A673 (cell line): Measurements from ENCODE around the gene RAB33B.

Experiments
- EZH2 ChIP-seq: fragments of 200-600 bp; sonication (generic); IDR thresholded peaks from 2 replicates; pipeline ENCODE4 v1.6.1; 2017; ENCODE audit warnings: borderline replicate concordance, low read depth, mild to moderate bottlenecking, mixed read lengths, antibody characterized with exemption, low read length; ENCODE audit not compliant: poor library complexity, severe bottlenecking
- TF ChIP-seq, protein P1 (sequence below): fragments of 300-800, 200-600 bp; sonication (generic); conservative IDR thresholded peaks from 2 replicates; pipeline ENCODE4 v1.5.1; 2017; ENCODE audit warnings: low read depth, mild to moderate bottlenecking, antibody characterized with exemption, low read length, moderate library complexity, mixed read lengths

- TF ChIP-seq, protein P1, sequence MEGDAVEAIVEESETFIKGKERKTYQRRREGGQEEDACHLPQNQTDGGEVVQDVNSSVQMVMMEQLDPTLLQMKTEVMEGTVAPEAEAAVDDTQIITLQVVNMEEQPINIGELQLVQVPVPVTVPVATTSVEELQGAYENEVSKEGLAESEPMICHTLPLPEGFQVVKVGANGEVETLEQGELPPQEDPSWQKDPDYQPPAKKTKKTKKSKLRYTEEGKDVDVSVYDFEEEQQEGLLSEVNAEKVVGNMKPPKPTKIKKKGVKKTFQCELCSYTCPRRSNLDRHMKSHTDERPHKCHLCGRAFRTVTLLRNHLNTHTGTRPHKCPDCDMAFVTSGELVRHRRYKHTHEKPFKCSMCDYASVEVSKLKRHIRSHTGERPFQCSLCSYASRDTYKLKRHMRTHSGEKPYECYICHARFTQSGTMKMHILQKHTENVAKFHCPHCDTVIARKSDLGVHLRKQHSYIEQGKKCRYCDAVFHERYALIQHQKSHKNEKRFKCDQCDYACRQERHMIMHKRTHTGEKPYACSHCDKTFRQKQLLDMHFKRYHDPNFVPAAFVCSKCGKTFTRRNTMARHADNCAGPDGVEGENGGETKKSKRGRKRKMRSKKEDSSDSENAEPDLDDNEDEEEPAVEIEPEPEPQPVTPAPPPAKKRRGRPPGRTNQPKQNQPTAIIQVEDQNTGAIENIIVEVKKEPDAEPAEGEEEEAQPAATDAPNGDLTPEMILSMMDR = no peak
- no peak for TF ChIP-seq EZH2
These were observed 70.2 kb downstream of the RAB33B start for GRCh38 chr4:139524062-139524631.
